HG02759 (cell line): Measurements from ENCODE around the gene ZNF598.
"Not testable (repeated sequence)": the region's sequence is repeated elsewhere in the genome, so short reads cannot be mapped to it uniquely, and the experiment has no call there.

Source experiments
- ATAC-seq: cut with Tn5 transposase; IDR thresholded peaks from one replicate; pipeline ENCODE4 v1.9.1; 2021; ENCODE audit warnings: mild to moderate bottlenecking, moderate library complexity; ENCODE audit not compliant: unreplicated experiment

The ZNF598 gene

DNA sequence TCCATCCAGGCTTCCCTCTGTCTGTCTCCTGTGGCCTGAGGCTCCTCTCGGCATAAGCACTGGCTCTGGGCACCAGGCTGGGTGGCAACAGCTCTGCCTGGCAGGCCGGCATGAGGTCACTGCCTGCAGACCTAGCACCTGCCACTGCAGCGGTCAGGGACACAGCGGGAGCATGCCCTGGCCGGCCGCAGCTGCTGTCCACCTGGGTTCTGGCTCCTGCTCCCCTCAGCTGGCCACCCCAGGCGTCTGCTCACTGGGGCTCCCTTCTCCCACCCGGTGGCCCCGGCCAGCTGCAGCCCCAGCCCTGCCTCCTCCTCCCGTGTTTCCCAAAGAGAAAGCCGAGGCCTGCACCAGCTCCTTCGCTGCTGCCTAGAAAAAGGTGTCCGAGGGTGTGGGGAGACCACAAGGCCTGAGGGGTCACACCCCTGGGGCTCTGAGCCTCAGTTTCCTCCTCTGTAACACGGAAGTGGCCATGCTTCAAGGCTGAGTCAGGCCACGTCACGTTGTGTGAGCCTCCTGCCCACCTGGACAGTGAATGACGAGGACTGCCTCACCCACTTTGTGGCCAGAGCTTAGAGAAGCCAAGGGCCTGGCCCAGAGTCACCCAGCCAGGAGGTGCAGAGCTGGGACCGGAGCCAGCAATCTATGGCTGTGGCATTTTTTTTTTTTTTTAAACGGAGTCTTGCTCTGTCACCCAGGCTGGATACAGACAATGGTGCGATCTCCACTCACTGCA is 31.3 kb upstream of the ZNF598 start:
- ATAC-seq, result no peak

DNA sequence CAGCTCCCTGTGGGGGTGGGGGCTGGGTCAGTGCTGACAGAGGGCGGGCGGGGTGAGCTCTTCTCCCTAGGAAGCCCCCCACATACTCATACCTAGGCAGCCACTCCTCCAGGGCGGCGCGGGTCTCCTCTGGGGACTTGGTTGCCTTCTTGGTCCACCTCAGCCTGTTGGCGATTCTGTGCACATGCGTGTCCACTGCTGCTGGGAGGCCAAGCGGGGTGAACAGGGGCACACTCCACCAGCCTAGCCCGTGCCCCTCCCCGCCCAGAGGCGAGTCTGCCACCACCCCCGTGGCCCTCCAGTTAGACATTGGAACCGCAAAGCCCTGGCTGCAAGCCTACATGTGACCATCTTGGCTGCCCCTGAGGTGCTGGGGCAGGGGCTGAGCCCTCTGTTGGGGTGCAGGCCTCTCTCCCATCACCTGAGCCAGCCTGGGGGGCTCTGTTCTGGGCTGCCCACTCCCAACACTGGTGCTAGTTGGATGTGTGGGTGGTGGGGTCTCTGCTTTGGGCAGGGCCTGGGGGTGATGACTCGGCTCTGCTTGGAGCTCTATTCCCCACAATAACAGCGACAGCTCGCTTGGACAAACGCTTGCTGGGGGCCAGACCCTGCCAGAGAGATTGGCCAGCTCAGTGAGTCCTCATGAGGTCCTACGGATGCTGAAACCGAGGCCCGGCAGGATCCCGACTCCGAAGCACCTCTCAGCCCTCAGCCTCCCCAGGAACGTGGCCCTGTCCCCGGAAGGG is 30.6 kb upstream of the ZNF598 start:
- ATAC-seq, result no peak

DNA sequence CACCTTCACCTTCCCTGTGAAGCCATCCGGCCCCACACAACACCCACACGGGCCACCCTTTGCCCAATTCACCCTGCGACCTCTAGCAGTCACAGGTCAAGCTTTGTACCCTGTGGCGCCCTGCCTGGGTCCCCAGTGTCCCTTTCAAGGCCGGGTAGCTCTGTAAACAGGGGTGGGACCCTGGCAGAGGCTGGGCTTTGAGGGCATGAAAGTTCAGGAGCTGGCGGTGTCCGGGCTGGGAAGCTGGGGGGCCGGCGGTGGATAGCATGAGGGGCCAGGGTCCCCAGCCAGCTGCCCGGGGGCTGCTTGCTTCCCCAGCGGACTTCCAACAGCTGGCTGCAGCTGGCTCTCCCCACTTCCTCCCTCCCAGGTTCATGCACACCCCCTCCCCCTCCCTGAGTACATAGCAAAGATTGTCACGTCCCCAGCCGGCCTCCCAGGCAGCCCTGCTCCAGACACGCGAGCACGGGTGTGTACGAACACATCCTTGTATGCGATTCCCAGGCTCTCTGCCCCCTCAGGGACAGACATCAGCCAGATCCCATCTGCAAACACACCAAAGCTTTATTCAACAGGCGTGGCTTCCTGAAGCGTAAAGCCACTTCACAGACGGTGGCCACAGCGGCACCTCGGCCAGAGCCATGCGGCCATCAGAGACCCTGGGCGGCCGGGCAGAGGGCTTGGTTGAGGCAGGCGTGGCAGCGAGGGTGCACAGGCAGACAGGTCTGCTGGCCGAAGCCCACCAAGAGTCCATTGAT is 29.8 kb upstream of the ZNF598 start:
- no peak for ATAC-seq

DNA sequence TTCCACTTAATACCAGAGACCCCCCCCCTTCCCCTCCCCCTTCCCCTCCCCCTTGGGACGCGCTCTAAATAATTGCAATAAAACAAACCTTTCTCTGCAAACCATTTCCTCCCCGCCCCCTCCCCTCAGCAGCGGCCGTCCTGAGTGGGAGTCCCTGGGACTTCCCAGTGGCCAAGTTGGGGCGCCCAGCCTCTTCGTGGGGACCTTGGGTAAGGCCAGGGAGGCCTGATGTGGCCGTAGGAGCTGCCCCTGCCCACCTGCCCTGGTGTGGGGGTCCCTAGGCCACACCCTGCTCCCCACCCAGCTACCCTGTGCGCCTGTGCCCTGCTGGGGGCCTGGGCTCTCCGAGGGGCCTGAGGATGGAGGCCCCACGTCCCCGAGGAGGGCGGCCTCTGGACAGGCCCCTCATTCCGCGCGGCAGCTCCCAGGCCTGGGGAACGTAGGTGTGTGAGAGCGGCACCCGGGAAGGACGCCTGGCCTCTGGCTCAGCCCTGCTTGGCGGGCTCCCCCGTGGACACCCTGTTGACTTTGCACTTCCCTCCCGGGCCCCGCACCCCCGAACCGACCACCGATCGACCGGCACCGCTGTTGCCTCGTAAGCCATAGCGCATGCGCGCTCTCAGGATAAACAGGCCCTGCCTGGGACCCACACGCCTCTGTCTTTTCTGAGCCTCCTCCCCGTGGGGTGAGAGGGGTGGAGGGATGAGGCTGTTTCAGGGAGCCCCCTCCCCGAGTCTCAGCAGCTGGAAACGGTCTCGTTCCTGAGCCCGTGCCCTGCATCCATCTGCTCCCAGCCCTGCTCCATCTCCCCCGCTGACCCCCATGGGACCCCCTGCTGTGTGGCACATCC is 29.0 kb upstream of the ZNF598 start:
- no peak for ATAC-seq

DNA sequence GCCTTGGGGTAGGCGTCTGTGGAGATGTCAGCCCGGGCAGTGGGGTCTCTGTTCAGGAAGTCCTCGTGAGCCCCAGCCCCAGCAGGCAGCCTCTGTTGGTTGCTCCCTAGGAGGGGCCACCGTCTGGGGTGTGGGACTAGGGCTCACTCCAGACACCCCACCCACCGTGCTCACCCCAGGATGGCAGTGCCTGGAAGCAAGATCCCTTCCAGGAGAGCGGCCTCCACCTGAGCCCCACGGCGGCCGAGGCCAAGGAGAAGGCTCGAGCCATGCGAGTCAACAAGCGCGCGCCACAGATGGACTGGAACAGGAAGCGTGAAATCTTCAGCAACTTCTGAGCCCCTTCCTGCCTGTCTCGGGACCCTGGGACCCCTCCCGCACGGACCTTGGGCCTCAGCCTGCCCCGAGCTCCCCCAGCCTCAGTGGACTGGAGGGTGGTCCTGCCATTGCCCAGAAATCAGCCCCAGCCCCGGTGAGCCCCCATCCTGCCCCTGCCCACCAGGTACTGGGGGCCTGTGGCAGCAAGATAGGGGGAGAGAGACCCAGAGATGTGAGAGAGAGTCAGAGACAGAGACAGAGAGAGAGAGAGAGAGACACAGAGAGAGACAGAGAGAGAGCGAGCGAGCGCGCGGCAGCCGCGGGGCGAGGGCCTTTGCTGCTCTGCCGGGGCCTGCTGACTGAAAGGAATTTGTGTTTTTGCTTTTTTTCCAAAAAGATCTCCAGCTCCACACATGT is 28.2 kb upstream of the ZNF598 start:
- ATAC-seq, result no peak

DNA sequence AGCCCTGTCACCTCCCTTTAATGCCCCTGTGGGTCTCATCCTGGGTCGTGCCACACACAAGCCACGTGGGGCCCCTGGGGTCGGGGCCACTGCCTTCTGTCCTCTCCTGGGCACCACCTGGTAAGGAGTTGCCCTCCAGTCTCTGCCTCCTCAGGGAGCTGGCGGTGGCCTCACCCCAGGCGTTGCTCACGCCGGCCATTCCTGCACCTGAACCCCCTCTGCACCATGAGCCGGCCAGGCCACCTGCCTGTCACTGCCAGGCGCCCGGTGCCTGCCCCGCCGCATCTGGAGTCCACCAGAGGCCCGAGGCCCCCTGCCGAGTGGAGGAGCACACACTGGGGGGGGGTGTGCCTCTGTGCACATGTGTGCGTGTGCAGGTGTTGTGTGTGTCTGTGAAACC is 27.5 kb upstream of the ZNF598 start:
- ATAC-seq, result no peak

DNA sequence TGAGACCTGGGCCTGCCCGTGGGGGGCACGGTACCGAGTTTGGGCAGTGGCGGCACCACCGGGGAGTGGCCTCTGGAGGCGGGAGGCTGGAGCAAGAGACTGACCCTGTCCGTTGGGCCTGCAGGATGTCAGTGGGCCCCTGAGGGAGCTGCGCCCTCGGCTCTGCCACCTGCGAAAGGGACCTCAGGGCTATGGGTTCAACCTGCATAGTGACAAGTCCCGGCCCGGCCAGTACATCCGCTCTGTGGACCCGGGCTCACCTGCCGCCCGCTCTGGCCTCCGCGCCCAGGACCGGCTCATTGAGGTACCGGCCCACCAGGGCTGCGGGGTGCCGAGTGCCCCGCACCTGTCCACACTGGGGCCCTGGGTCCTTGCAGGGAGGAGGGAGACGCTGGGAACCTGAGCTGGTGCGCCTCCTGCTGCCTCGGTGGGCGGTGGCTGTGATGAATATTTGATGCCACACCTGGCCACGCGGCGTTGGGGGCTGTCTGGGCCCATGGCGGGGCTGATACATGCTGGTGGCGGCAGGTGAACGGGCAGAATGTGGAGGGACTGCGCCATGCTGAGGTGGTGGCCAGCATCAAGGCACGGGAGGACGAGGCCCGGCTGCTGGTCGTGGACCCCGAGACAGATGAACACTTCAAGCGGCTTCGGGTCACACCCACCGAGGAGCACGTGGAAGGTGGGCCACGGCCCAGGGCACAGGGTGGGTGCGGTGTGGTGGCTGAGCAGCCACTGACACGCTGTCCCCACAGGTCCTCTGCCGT is 26.8 kb upstream of the ZNF598 start:
- no peak for ATAC-seq

DNA sequence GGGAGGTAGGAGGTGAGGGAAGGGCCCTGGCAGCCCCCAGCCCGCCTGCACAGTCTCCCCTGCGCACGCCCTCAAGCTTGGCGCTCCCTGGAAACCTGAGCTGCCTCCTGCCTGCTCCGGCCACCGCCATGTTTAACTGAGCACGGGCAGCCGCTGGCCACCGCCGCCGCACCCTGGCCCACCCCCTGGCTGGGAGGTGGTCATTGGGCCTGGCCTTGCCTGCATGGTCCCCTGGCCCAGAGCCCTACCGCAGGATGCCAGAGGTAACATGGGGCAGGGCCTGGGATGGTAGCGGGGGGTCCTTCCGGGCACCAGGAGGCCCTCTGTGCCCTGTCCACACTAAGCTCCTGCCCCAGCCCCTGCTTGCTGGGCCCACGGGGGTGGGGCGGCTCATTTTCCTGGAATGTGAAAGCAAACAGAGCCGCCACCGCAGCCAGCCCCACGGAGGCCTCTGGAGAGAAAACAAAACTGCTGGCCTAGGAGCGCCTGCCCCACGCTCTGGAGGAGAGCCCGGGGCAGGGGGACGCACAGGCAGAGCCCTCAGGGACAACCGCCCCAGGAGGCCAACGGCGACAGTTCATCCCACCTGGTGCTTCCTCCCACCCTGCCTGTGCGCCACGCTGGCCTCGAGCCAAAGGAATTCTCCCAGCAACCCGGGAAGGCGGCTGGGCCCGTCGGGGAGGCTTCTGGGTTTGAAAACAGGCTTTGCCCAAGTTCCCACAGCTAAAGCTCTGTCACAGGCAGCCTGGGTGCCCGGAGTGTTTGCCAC is 26.0 kb upstream of the ZNF598 start:
- no peak for ATAC-seq

DNA sequence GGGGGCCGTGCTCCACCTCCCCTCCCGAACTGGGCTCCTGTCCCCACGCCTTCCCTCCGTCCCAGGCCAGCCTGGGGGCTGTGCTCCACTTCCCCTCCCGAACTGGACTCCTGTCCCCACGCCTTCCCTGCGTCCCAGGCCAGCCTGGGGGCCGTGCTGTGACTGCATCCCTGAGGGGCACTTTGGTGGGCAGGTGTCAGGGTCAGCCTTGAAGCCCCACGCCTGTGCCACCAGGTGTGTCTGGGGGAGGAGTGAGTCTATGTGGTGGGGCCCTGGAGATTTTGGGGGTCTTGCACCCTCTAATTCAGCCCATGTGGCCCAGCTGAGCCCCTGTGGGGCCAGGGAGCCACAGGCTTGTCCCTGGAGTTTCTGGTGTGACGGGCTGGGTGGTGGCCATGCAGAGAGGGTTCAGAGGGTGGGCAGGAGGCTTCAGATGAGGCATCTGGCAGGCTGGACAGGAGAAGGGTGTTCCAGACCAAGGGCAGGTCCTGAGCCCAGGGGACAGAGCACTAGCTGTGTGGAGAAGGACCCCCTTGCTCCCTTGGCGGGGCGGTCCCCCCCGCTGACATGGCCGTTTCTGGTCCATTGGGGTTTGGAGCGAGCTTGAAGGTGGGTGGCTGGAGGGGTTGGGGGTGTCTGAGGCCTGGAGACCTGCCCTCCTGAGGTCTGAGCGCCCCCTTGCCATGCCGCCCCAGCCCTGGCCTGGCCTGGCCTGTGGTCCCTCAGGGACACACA is 25.2 kb upstream of the ZNF598 start:
- ATAC-seq, result no peak

DNA sequence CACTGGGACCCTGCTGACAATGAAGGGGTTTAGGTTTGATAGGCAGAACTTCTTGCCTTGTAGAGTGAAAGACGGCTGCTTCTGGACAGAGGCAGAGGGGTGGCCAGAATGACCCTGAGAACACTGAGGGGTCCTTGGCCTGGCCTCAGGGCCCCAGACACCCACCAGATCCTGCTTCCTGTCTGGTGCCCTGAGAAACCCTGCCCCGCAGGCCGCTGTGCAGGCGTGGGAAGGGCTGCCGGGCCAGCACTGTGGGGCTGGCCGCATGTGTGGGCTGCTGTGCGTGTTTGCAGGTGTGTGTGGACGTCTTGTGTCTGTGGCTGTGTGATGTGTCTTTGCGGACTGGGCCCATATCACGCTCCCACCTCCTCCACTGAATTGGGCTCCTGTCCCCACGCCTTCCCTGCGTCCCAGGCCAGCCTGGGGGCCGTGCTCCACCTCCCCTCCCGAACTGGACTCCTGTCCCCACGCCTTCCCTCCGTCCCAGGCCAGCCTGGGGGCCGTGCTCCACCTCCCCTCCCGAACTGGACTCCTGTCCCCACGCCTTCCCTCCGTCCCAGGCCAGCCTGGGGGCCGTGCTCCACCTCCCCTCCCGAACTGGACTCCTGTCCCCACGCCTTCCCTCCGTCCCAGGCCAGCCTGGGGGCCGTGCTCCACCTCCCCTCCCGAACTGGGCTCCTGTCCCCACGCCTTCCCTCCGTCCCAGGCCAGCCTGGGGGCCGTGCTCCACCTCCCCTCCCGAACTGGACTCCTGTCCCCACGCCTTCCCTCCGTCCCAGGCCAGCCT is 24.5 kb upstream of the ZNF598 start:
- ATAC-seq, result not testable (repeated sequence)

DNA sequence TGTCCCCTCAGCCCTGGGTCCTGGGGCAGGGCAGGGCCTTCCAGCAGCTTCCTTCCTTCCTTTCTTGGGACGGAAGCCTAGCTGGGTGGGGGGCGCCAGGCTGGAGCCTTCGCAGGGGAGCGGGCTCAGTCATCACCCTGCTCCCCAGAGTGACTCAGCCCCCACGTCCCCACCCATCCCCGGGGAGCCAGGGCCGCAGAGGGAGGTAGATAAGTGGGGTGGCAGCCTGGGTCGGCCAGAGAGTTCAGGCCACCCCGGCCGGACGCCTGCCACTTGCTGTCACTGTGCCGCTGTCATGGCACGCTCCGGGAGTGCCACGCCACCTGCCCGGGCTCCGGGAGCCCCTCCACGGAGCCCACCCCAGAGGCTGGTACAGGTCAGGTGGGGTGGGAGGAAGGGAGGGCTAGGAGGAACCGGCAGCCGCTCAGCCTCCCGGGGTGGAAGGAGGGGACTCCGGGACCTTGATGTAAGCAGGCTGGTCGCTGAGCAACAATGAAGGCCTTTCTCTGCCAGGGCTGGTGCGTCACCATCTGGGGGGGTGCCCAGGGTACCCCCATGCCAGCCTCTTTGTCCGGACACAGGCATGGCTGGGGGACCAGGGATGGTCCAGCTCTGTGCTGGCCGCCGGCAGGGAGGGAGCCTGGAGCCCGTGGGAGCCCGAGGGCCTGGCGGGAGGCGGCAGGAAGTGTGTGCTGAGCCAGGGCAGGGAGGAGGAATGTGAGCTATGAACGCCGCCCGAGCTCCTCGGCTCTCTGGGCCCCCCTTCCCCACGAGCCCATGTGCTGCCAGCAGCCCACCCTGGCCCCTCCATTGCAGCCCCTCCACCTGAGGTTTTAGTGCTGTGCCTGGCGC is 23.7 kb upstream of the ZNF598 start:
- no peak for ATAC-seq

DNA sequence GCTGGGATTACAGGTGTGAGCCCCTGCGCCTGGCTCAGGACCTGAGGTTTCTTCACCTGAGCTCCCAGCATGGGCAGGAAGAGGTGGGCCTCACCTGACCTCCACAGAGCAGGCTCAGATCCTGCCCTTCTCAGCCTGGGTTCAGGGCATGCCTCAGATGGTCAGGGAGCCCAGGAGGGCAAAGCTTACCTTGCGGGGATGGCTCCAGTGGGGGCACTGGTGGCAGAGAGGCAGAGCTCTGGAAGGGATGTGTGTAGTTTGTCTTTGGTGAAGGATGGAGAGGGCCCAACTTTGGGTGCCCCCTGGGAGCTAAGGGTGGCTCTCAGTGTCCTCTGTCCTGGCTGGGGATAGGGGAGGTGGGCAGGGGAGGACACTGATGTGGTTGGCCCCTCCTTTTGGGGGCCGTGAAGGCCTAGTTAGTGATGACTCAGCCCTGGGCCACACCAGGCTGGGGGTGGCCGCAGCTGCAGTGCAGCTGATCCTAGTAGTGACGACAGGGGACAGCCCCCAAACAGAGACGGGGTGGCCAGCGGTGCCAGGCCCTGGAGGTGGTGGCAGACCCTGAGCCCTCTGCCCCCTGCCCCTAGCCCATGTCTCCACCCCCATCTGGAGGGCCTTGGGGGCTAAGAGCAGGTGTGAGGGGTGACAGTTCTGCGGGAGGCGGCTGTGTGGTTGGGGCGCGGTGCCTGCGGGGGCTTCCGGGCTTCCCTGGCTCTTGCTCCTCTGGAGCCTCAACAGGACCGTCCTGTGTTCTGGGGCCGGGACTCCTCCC is 22.9 kb upstream of the ZNF598 start:
- no peak for ATAC-seq

DNA sequence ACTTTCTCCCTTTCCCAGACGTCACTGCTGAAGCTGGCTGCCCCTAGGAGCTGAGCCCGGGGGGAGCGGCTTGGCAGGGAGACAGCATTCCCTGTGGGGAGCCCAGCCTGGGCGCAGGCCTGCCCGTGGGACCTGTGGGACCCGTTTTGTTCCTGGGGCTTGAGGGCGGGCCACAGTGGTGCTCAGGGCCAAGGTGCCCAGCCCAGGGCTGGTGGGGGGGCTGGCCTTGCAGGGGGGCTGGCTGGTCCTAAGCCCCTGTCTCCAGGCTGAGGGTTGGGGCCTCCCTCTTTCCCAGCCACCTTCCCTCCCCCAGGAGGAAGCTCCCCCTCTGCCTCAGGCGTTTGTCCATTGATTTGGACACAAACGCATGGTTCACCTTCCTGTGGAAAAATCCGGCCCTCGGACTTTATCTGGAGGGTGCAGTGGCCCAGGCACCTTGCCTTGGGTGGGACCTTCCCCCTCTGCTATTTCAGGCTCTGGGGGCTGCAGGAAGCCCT is 21.5 kb upstream of the ZNF598 start:
- no peak for ATAC-seq

DNA sequence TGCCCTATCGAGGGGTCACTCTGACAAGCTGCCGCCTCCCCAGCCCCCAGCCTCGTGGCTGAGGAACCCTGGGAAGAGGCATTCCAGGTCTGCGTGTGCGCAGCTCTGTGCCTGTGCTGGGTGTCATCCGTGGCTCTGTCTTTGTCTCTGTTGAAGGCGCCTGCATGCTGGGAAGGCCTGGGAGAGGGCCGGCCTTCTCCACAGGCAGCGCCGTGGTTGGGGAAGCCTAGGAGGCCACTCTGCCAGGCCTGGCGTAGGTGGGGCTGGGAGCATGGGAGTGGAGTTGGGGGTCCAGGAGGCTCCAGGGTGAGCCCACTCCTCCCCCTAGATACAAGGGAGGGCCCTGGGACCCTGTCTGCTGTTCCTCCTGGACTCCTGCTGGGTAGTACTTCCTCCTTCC is 20.4 kb upstream of the ZNF598 start:
- no peak for ATAC-seq

DNA sequence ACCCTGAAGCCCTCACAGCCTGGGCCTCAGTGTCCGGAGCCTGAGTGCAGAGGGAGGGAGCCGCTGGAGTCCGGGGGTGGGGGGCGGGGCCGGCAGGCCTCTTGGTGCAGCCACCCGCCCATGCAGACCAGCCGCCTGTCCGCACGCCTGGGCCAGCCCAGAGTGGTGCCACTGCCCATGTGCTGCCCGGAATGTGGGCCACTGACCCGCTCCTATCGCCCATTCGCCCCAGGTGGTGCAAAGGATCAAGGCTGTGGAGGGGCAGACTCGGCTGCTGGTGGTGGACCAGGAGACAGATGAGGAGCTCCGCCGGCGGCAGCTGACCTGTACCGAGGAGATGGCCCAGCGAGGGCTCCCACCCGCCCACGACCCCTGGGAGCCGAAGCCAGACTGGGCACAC is 19.7 kb upstream of the ZNF598 start:
- no peak for ATAC-seq
